Measurements from ENCODE around the gene OPN1MW. TPM values are rescaled to one million over a fixed set of nuclear protein-coding genes. Genes with fewer than 3 reads are reported as not detected.
"Not testable (repeated sequence)": the region's sequence is repeated elsewhere in the genome, so short reads cannot be mapped to it uniquely, and the experiment has no call there.

The OPN1MW gene
- total and polyA plus RNA-seq, 2 of the 13 experiments (the other 11 are each of a cell fraction or from before 2014, with no cell fraction given): not detected

DNA sequence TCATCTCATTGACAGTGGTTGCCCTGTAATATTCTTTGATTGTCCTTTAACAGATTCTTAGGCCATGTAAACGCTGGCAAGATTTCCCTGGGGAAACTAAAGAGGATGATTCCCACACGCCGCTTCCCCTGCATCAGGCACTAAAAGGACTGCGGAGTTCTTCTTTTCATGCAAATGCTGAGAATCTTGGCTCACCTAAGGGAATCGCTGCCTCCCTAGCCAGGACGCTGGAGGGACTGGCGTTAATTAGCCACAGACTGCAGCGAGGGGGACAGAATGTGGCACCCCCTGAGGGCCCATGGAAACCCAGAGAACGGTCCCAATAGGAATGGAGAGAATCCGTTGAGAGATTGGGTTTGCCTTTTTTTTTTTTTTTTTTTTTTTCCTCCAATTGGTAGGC, 8.0 kb upstream of the OPN1MW start:
- CTCF ChIA-PET (ENCODE audit: low intra/inter-chr PET ratio, low total read pairs); H3K27me3 ChIP-seq (ENCODE audit: control insufficient read depth in 1 of 2, insufficient read depth in 2 of 2, low read length in 2 of 2); H3K79me2 ChIP-seq (ENCODE audit: insufficient read depth, low read length); POLR2A ChIA-PET; intact Hi-C loops (cut with micrococcal nuclease; ENCODE audit: unreplicated experiment); H3K36me3 ChIP-seq (replicated peaks in 1 of 2; ENCODE audit: control insufficient read depth in 1 of 2, insufficient read depth in 2 of 2, low read length in 2 of 2); in situ Hi-C loops (cut with HindIII; ENCODE audit: extremely low pct_ligation_motif_present, low pct_unique_long_range_greater_than_20kb); H3K4me1 ChIP-seq (ENCODE audit: insufficient read depth, low read length); DNase-seq (ENCODE audit: low spot score); ATAC-seq; H3K4me3 ChIP-seq (replicated peaks in 1 of 3; ENCODE audit: insufficient read depth in 1 of 3, low read depth in 2 of 3, low read length in 3 of 3); H3K4me2 ChIP-seq (ENCODE audit: low read depth, low read length); H4K20me1 ChIP-seq (ENCODE audit: insufficient read depth, low read length); H2AFZ ChIP-seq (ENCODE audit: low read length); FAIRE-seq; H3K9me3 ChIP-seq (ENCODE audit: low read length); H3K27ac ChIP-seq (ENCODE audit: extremely low read length, insufficient read depth, low read length); BruUV-seq (replicated peaks); H3K9ac ChIP-seq (ENCODE audit: insufficient read depth, low read depth, low read length): not testable (repeated sequence)
- no CpG with 5 or more reads among the region's 10 CpGs for WGBS (ENCODE audit: low lambda C conversion rate)

DNA sequence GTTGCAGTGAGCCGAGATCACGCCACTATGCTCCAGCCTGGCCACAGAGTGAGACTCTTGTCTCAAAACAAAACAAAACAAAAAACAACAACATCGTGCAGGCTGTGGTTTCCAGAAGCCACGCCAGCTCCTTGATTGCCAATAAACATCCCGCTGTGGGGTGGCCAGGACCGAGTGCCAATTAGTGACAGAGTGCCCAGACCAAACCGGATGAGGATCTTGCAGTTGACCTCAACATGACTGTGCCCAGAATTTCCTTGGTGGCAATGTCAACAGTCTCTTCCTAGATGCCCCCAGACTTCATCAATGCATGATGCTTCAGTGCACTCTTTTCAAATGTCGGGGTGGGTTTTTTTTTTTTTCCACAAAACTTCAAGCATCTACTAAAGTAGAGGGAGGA, 1.4 kb downstream of the OPN1MW start:
- H3K4me2 ChIP-seq (ENCODE audit: low read depth, low read length); in situ Hi-C loops (cut with HindIII; ENCODE audit: extremely low pct_ligation_motif_present, low pct_unique_long_range_greater_than_20kb); POLR2A ChIA-PET; H3K9me3 ChIP-seq (ENCODE audit: low read length); H3K27me3 ChIP-seq (ENCODE audit: control insufficient read depth in 1 of 2, insufficient read depth in 2 of 2, low read length in 2 of 2); H3K4me1 ChIP-seq (ENCODE audit: insufficient read depth, low read length); intact Hi-C loops (cut with micrococcal nuclease; ENCODE audit: unreplicated experiment); H3K9ac ChIP-seq (ENCODE audit: insufficient read depth, low read depth, low read length); H3K79me2 ChIP-seq (ENCODE audit: insufficient read depth, low read length); H4K20me1 ChIP-seq (ENCODE audit: insufficient read depth, low read length); DNase-seq (ENCODE audit: low spot score); H2AFZ ChIP-seq (ENCODE audit: low read length); ATAC-seq; FAIRE-seq; BruUV-seq (replicated peaks); H3K36me3 ChIP-seq (replicated peaks in 1 of 2; ENCODE audit: control insufficient read depth in 1 of 2, insufficient read depth in 2 of 2, low read length in 2 of 2); H3K4me3 ChIP-seq (replicated peaks in 1 of 3; ENCODE audit: insufficient read depth in 1 of 3, low read depth in 2 of 3, low read length in 3 of 3); CTCF ChIA-PET (ENCODE audit: low intra/inter-chr PET ratio, low total read pairs); H3K27ac ChIP-seq (ENCODE audit: extremely low read length, insufficient read depth, low read length): not testable (repeated sequence)
- no CpG with 5 or more reads among the region's 8 CpGs for WGBS (ENCODE audit: low lambda C conversion rate)

DNA sequence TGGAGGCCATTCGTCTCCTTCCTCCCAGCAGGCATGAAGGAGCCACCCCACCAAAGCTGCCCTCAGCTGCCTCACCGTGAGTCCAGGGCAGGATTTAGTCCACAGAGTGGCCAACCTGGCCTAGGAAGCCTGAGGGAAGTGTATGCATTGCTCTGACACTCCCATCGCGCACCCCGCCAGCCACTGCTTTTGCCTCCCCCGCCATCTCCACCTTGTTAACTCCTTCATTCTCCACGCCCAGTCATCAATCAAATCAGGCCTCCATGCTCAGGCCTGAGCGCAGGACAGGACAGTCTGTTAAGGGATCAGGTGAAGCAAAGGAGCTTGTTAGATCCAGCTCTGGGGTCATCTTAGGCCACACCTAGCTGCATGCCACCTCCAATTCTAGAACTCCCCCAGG, 10.4 kb downstream of the OPN1MW start:
- POLR2A ChIA-PET; BruUV-seq (replicated peaks): not testable (repeated sequence)

DNA sequence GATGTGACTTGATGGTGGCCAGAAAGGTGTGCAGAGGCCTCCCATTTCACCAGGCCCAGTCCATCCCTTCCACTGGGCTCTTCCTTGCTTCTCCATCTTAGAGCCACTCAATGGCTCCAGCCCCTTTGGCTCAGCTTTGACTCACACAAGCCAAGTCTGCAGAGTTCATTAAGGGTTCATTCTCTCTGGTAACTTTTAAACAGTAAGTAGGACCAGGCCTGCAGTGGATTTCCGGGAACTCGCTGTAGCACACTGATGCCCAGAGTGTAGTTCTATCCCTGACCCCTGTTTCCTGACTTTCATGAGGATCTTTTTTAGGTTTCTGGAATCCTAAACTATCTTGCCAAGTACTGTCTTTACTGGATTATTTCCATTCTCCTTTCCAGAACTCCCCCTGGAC, 11.9 kb downstream of the OPN1MW start:
- FAIRE-seq; in situ Hi-C loops (cut with HindIII; ENCODE audit: extremely low pct_ligation_motif_present, low pct_unique_long_range_greater_than_20kb); intact Hi-C loops (cut with micrococcal nuclease; ENCODE audit: unreplicated experiment); H3K9ac ChIP-seq (ENCODE audit: insufficient read depth, low read depth, low read length); H3K9me3 ChIP-seq (ENCODE audit: low read length); BruUV-seq (replicated peaks); H3K79me2 ChIP-seq (ENCODE audit: insufficient read depth, low read length); CTCF ChIA-PET (ENCODE audit: low intra/inter-chr PET ratio, low total read pairs); H3K36me3 ChIP-seq (replicated peaks in 1 of 2; ENCODE audit: control insufficient read depth in 1 of 2, insufficient read depth in 2 of 2, low read length in 2 of 2); DNase-seq (ENCODE audit: low spot score); H4K20me1 ChIP-seq (ENCODE audit: insufficient read depth, low read length); H3K4me3 ChIP-seq (replicated peaks in 1 of 3; ENCODE audit: insufficient read depth in 1 of 3, low read depth in 2 of 3, low read length in 3 of 3); H3K4me2 ChIP-seq (ENCODE audit: low read depth, low read length); H2AFZ ChIP-seq (ENCODE audit: low read length); ATAC-seq; H3K27me3 ChIP-seq (ENCODE audit: control insufficient read depth in 1 of 2, insufficient read depth in 2 of 2, low read length in 2 of 2); H3K27ac ChIP-seq (ENCODE audit: extremely low read length, insufficient read depth, low read length); H3K4me1 ChIP-seq (ENCODE audit: insufficient read depth, low read length); POLR2A ChIA-PET: not testable (repeated sequence)
- no CpG with 5 or more reads among the region's 2 CpGs for WGBS (ENCODE audit: low lambda C conversion rate)

More for the DNA sequence above, 10.4 kb downstream of the OPN1MW start:
- H4K20me1 ChIP-seq (ENCODE audit: insufficient read depth, low read length); CTCF ChIA-PET (ENCODE audit: low intra/inter-chr PET ratio, low total read pairs); DNase-seq (ENCODE audit: low spot score); H3K27ac ChIP-seq (ENCODE audit: extremely low read length, insufficient read depth, low read length); H3K9me3 ChIP-seq (ENCODE audit: low read length); FAIRE-seq; H3K79me2 ChIP-seq (ENCODE audit: insufficient read depth, low read length); in situ Hi-C loops (cut with HindIII; ENCODE audit: extremely low pct_ligation_motif_present, low pct_unique_long_range_greater_than_20kb); H3K4me2 ChIP-seq (ENCODE audit: low read depth, low read length); H3K36me3 ChIP-seq (replicated peaks in 1 of 2; ENCODE audit: control insufficient read depth in 1 of 2, insufficient read depth in 2 of 2, low read length in 2 of 2); intact Hi-C loops (cut with micrococcal nuclease; ENCODE audit: unreplicated experiment); H2AFZ ChIP-seq (ENCODE audit: low read length); H3K27me3 ChIP-seq (ENCODE audit: control insufficient read depth in 1 of 2, insufficient read depth in 2 of 2, low read length in 2 of 2); H3K9ac ChIP-seq (ENCODE audit: insufficient read depth, low read depth, low read length); ATAC-seq; H3K4me3 ChIP-seq (replicated peaks in 1 of 3; ENCODE audit: insufficient read depth in 1 of 3, low read depth in 2 of 3, low read length in 3 of 3); H3K4me1 ChIP-seq (ENCODE audit: insufficient read depth, low read length): not testable (repeated sequence)
- no CpG with 5 or more reads among the region's 8 CpGs for WGBS (ENCODE audit: low lambda C conversion rate)

Data from HepG2 (cell line).